GM19238 (cell line): ENCODE data around the gene ZDHHC11B.
"Not testable (repeated sequence)": the region's sequence is repeated elsewhere in the genome, so short reads cannot be mapped to it uniquely, and the experiment has no call there.

ENCODE experiments used
- DNase-seq: peaks from one replicate; pipeline ENCODE4 v3.0.0; 2011; ENCODE audit warnings: low spot score; ENCODE audit not compliant: insufficient read length

The ZDHHC11B gene

GRCh38 chr5:686172-686523 lies 98.4 kb downstream of the ZDHHC11B start:
- not testable (repeated sequence) for DNase-seq

- no peak for DNase-seq
These were observed 99.0 kb downstream of the ZDHHC11B start for GRCh38 chr5:685262-686171.

- no peak for DNase-seq
These were observed 99.7 kb downstream of the ZDHHC11B start for GRCh38 chr5:684751-685216.

GRCh38 chr5:683551-684481 lies 100.7 kb downstream of the ZDHHC11B start:
- DNase-seq, result no peak

GRCh38 chr5:682651-683358 lies 101.7 kb downstream of the ZDHHC11B start:
- not testable (repeated sequence) for DNase-seq

GRCh38 chr5:682216-682615 lies 102.3 kb downstream of the ZDHHC11B start:
- DNase-seq, result not testable (repeated sequence)

- DNase-seq, result not testable (repeated sequence)
These were observed 103.0 kb downstream of the ZDHHC11B start for GRCh38 chr5:681317-682191.

GRCh38 chr5:680836-681235 lies 103.7 kb downstream of the ZDHHC11B start:
- not testable (repeated sequence) for DNase-seq

- not testable (repeated sequence) for DNase-seq
These were observed 104.3 kb downstream of the ZDHHC11B start for GRCh38 chr5:680118-680795.

- DNase-seq, result not testable (repeated sequence)
These were observed 105.2 kb downstream of the ZDHHC11B start for GRCh38 chr5:679166-679895.

- not testable (repeated sequence) for DNase-seq
These were observed 106.0 kb downstream of the ZDHHC11B start for GRCh38 chr5:678521-678920.

GRCh38 chr5:677131-678101 lies 107.1 kb downstream of the ZDHHC11B start:
- no peak for DNase-seq

- no peak for DNase-seq
These were observed 107.8 kb downstream of the ZDHHC11B start for GRCh38 chr5:676699-677076.

- no peak for DNase-seq
These were observed 108.4 kb downstream of the ZDHHC11B start for GRCh38 chr5:675871-676698.

GRCh38 chr5:675111-675870 lies 109.2 kb downstream of the ZDHHC11B start:
- DNase-seq, result no peak

GRCh38 chr5:674630-675011 lies 109.9 kb downstream of the ZDHHC11B start:
- DNase-seq, result no peak
